GM23338 (cell line): ENCODE measurements around the gene PALLD. TPM values are rescaled to one million over a fixed set of nuclear protein-coding genes. Genes with fewer than 3 reads are reported as not detected.

Source experiments
- ATAC-seq: fragments of 200-7000 bp; cut with Tn5 transposase; 3 replicates; pipeline ENCODE4 v1.9.1; 2020
- DNase-seq: peaks from one replicate; pipeline ENCODE4 v3.0.0-alpha.2; 2015; ENCODE audit warnings: low spot score
- H2AFZ ChIP-seq: fragments of 200-600 bp; sonication (generic); 2 replicates; pipeline ENCODE4 v1.8.0; 2016; ENCODE audit warnings: antibody characterized with exemption, mild to moderate bottlenecking, moderate library complexity
- H3F3A ChIP-seq: fragments of 200-600 bp; sonication (generic); replicated peaks from 2 replicates; pipeline ENCODE4 v1.8.0; 2017; ENCODE audit warnings: antibody characterized with exemption, mixed run types, low read depth
- H3K27ac ChIP-seq: fragments of 200-600 bp; sonication (generic); 2 replicates; pipeline ENCODE4 v1.6.1; 2016; ENCODE audit warnings: low read depth
- H3K27me3 ChIP-seq: fragments of 200-600 bp; sonication (generic); 2 replicates; pipeline ENCODE4 v1.8.0; 2016; ENCODE audit warnings: mild to moderate bottlenecking, mixed run types, moderate library complexity; ENCODE audit not compliant: insufficient read depth
- H3K36me3 ChIP-seq: fragments of 200-600 bp; sonication (generic); 2 replicates; pipeline ENCODE4 v1.8.0; 2016; ENCODE audit warnings: mild to moderate bottlenecking; ENCODE audit not compliant: insufficient read depth
- H3K4me1 ChIP-seq: fragments of 200-600 bp; sonication (generic); 2 replicates; pipeline ENCODE4 v1.8.0; 2016; ENCODE audit warnings: mild to moderate bottlenecking, moderate library complexity; ENCODE audit not compliant: insufficient read depth
- H3K4me2 ChIP-seq: fragments of 200-600 bp; sonication (generic); 2 replicates; pipeline ENCODE4 v1.7.1; 2017; ENCODE audit warnings: mixed run types
- H3K4me3 ChIP-seq: fragments of 200-600 bp; sonication (generic); 2 replicates; pipeline ENCODE4 v1.6.1; 2016; ENCODE audit warnings: mixed run types
- H3K79me2 ChIP-seq: fragments of 200-600 bp; sonication (generic); replicated peaks from 2 replicates; pipeline ENCODE4 v1.8.0; 2017; ENCODE audit warnings: mild to moderate bottlenecking; ENCODE audit not compliant: insufficient read depth
- H3K9me2 ChIP-seq: fragments of 200-600 bp; sonication (generic); 2 replicates; pipeline ENCODE4 v1.8.0; 2017; ENCODE audit not compliant: insufficient read depth
- H4K20me1 ChIP-seq: fragments of 200-600 bp; sonication (generic); replicated peaks from 2 replicates; pipeline ENCODE4 v1.8.0; 2017; ENCODE audit warnings: mild to moderate bottlenecking; ENCODE audit not compliant: insufficient read depth
- H3K27ac Mint-ChIP-seq: 2 replicates; pipeline ENCODE4 v1.8.0; 2020; ENCODE audit warnings: inconsistent platforms, mild to moderate bottlenecking, moderate library complexity, mixed read lengths
- H3K27me3 Mint-ChIP-seq: 3 replicates; pipeline ENCODE4 v1.8.0; 2022; ENCODE audit warnings: low read depth, mild to moderate bottlenecking, moderate library complexity, mixed read lengths, inconsistent platforms; ENCODE audit not compliant: insufficient read depth, poor library complexity
- H3K36me3 Mint-ChIP-seq: 3 replicates; pipeline ENCODE4 v1.8.0; 2021; ENCODE audit warnings: low read depth, mild to moderate bottlenecking, inconsistent platforms, moderate library complexity, mixed read lengths
- H3K4me1 Mint-ChIP-seq: 3 replicates; pipeline ENCODE4 v1.8.0; 2020; ENCODE audit warnings: mild to moderate bottlenecking, inconsistent platforms, mixed read lengths
- H3K4me3 Mint-ChIP-seq: 3 replicates; pipeline ENCODE4 v1.8.0; 2021; ENCODE audit warnings: moderate library complexity, mild to moderate bottlenecking, inconsistent platforms, mixed read lengths
- H3K9me3 Mint-ChIP-seq: 3 replicates; pipeline ENCODE4 v1.8.0; 2020; ENCODE audit warnings: moderate library complexity, mild to moderate bottlenecking, inconsistent platforms, mixed read lengths
- CREB1 ChIP-seq: fragments of 250-450 bp; sonication (Bioruptor Pico); IDR thresholded peaks from 2 replicates; pipeline ENCODE4 v1.5.0; 2020; ENCODE audit warnings: low read depth, mild to moderate bottlenecking, moderate library complexity
- CTCF ChIP-seq, 2 experiments: fragments of 200-600 bp in 1 of 2; sonication (generic) in 1 of 2; conservative IDR thresholded peaks; 2 replicates each; pipeline versions ENCODE4 v1.5.1 to v1.6.1; 2016 to 2017; ENCODE audit warnings: antibody characterized with exemption in 2 of 2, low read depth in 2 of 2, mild to moderate bottlenecking in 2 of 2, moderate library complexity in 1 of 2
- ETS1 ChIP-seq: IDR thresholded peaks from 2 replicates; pipeline ENCODE4 v1.6.1; 2016; ENCODE audit warnings: antibody characterized with exemption
- EZH2 ChIP-seq: fragments of 200-600 bp; sonication (generic); IDR thresholded peaks from one replicate; pipeline ENCODE4 v1.8.0; 2017; ENCODE audit warnings: antibody characterized with exemption, mild to moderate bottlenecking, low read depth; ENCODE audit not compliant: unreplicated experiment
- EZH2phosphoT487 ChIP-seq: fragments of 200-600 bp; sonication (generic); IDR thresholded peaks from one replicate; pipeline ENCODE4 v1.8.1; 2018; ENCODE audit warnings: antibody characterized with exemption; ENCODE audit not compliant: unreplicated experiment
- JUNB ChIP-seq: IDR thresholded peaks from one replicate; pipeline ENCODE4 v1.6.1; 2016; ENCODE audit warnings: antibody characterized with exemption; ENCODE audit not compliant: unreplicated experiment
- NANOG ChIP-seq: IDR thresholded peaks from 2 replicates; pipeline ENCODE4 v1.6.1; 2016; ENCODE audit warnings: antibody characterized with exemption, borderline replicate concordance
- POLR2AphosphoS5 ChIP-seq: IDR thresholded peaks from 2 replicates; pipeline ENCODE4 v1.6.1; 2016; ENCODE audit warnings: antibody characterized with exemption, low read depth
- REST ChIP-seq: IDR thresholded peaks from one replicate; pipeline ENCODE4 v1.6.1; 2018; ENCODE audit warnings: antibody characterized with exemption; ENCODE audit not compliant: unreplicated experiment
- STAT1 ChIP-seq: IDR thresholded peaks from one replicate; pipeline ENCODE4 v1.6.1; 2016; ENCODE audit warnings: antibody characterized with exemption; ENCODE audit not compliant: unreplicated experiment
- ZNF114 ChIP-seq: fragments of 250-450 bp; sonication (Bioruptor Pico); IDR thresholded peaks from 2 replicates; pipeline ENCODE4 v1.5.0; 2020; ENCODE audit warnings: mild to moderate bottlenecking, moderate library complexity
- ZNF331 ChIP-seq: fragments of 250-450 bp; sonication (Bioruptor Pico); IDR thresholded peaks from 2 replicates; pipeline ENCODE4 v1.5.0; 2020; ENCODE audit warnings: low read depth, mild to moderate bottlenecking, moderate library complexity
- ZNF462 ChIP-seq: fragments of 250-450 bp; sonication (Bioruptor Pico); IDR thresholded peaks from 2 replicates; pipeline ENCODE4 v1.5.0; 2020; ENCODE audit warnings: mild to moderate bottlenecking, moderate library complexity
- polyA plus RNA-seq: library from polyadenylated mRNA; unstranded; fragments of >200 nt; fragmentation: Nextera tagmentation; extraction: Ambion mirVana; gene quantifications from 2 replicates; pipeline ENCODE4 v1.2.1, GENCODE V29; 2016
- total RNA-seq: library from RNA; depleted of rRNA; stranded (reverse); fragments of >200 nt; shearing (Covaris generic); gene quantifications from 2 replicates; pipeline ENCODE4 v1.2.3, GENCODE V29; 2014

Gene PALLD
- total and polyA plus RNA-seq, 2 experiments from 2014 or later: 13.1 to 30.2 TPM

- Histone ChIP-seq H3K4me1 (peaks cover 55% of the 10 kb centered on the region), H3F3A (no peaks in the 10 kb centered on the region), H3K4me3 (no peak overlapping the region), H4K20me1 (no peaks in the 10 kb centered on the region), H3K36me3 (no peaks in the 10 kb centered on the region), H3K79me2 (no peaks in the 10 kb centered on the region), H3K27me3 (no peaks in the 10 kb centered on the region), H3K27ac (no peak overlapping the region), H3K4me2 (no peak overlapping the region), H3K9me2 (no peaks in the 10 kb centered on the region), H2AFZ (no peak overlapping the region)
- Mint-ChIP-seq H3K4me3 (no peak overlapping the region), H3K27me3 (no peaks in the 10 kb centered on the region), H3K9me3 (no peaks in the 10 kb centered on the region), H3K4me1 (peaks cover 53% of the 10 kb centered on the region), H3K27ac (no peak overlapping the region), H3K36me3 (no peaks in the 10 kb centered on the region)
- DNase-seq (peak; percentile 28), ATAC-seq (no peak)
- TF ChIP-seq CTCF (conservative IDR thresholded peaks at IDR 0.05; ENCODE audit: low read depth in 2 of 2) (no peak), POLR2AphosphoS5 (no peak), ETS1 (no peak), ZNF462 (CRISPR knock-in tag) (no peak), EZH2 (no peak), REST (no peak), JUNB (no peak), EZH2phosphoT487 (no peak), ZNF114 (CRISPR knock-in tag) (no peak), STAT1 (no peak), NANOG (no peak), ZNF331 (no peak), CREB1 (CRISPR knock-in tag) (no peak)
These were observed 154.5 kb downstream of the PALLD start for GRCh38 chr4:168651374-168651773.
